A673 (cell line): ENCODE data around the gene SUPT5H.

Experiments used
- EZH2 ChIP-seq: fragments of 200-600 bp; sonication (generic); IDR thresholded peaks from 2 replicates; pipeline ENCODE4 v1.6.1; 2017; ENCODE audit warnings: borderline replicate concordance, low read depth, mild to moderate bottlenecking, mixed read lengths, antibody characterized with exemption, low read length; ENCODE audit not compliant: poor library complexity, severe bottlenecking
- TF ChIP-seq, protein P1 (sequence below): fragments of 300-800, 200-600 bp; sonication (generic); conservative IDR thresholded peaks from 2 replicates; pipeline ENCODE4 v1.5.1; 2017; ENCODE audit warnings: low read depth, mild to moderate bottlenecking, antibody characterized with exemption, low read length, moderate library complexity, mixed read lengths

DNA sequence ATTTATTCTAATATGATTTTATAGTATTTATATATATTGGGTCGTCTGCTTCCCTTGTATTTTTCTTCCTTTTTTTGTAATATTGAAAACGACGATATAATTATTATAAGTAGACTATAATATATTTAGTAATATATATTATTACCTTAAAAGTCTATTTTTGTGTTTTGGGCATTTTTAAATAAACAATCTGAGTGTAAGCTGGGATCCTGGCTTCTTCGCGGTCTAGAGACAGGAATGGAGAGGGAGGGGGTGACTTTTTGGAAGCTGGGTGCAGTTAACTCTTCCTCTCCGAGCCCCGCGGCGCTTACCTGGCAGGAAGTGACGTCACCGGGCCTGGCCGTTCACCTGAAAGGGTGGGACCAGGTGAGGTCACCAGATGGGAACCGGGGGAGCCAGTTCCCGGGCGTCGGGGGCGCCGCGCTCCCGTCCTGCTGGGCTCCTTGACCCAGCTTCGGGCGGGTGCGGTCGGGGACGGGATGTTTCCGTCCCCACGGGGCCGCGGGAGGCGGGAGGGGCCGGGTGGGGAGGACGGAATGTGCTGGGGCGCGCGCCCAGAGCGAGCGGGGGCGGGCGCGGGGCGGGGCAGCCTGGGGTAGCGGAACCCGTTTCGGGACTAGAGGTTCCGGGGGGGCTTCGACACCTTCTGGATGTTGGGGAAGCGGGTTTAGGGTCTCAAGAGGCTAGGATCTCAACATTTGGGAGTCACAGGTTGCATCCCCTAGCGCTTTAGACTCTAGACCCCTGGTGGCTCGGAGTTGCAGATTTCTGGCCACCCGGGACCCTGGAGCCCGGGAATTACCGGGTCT is 36.0 kb upstream of the SUPT5H start:
- TF ChIP-seq, protein P1, sequence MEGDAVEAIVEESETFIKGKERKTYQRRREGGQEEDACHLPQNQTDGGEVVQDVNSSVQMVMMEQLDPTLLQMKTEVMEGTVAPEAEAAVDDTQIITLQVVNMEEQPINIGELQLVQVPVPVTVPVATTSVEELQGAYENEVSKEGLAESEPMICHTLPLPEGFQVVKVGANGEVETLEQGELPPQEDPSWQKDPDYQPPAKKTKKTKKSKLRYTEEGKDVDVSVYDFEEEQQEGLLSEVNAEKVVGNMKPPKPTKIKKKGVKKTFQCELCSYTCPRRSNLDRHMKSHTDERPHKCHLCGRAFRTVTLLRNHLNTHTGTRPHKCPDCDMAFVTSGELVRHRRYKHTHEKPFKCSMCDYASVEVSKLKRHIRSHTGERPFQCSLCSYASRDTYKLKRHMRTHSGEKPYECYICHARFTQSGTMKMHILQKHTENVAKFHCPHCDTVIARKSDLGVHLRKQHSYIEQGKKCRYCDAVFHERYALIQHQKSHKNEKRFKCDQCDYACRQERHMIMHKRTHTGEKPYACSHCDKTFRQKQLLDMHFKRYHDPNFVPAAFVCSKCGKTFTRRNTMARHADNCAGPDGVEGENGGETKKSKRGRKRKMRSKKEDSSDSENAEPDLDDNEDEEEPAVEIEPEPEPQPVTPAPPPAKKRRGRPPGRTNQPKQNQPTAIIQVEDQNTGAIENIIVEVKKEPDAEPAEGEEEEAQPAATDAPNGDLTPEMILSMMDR = no peak
- TF ChIP-seq EZH2 = no peak
